GM12875 (cell line): ENCODE results near the gene RBM12.

Source experiments
- H3K4me3 ChIP-seq: one replicate; pipeline ENCODE4 v1.5.1; 2011; ENCODE audit warnings: low read depth, low read length, control low read depth
- TF ChIP-seq, protein P1 (sequence below): IDR thresholded peaks from 2 replicates; pipeline ENCODE4 v1.5.1; 2011; ENCODE audit warnings: low read depth, mild to moderate bottlenecking, control low read depth, inconsistent platforms, low read length, moderate library complexity, borderline replicate concordance; ENCODE audit not compliant: insufficient read depth

RBM12 gene

GRCh38 chr20:35636095-35636494 is 28.6 kb downstream of the RBM12 start:
- TF ChIP-seq, protein P1, sequence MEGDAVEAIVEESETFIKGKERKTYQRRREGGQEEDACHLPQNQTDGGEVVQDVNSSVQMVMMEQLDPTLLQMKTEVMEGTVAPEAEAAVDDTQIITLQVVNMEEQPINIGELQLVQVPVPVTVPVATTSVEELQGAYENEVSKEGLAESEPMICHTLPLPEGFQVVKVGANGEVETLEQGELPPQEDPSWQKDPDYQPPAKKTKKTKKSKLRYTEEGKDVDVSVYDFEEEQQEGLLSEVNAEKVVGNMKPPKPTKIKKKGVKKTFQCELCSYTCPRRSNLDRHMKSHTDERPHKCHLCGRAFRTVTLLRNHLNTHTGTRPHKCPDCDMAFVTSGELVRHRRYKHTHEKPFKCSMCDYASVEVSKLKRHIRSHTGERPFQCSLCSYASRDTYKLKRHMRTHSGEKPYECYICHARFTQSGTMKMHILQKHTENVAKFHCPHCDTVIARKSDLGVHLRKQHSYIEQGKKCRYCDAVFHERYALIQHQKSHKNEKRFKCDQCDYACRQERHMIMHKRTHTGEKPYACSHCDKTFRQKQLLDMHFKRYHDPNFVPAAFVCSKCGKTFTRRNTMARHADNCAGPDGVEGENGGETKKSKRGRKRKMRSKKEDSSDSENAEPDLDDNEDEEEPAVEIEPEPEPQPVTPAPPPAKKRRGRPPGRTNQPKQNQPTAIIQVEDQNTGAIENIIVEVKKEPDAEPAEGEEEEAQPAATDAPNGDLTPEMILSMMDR: no peak
- no peak overlapping the region for H3K4me3 ChIP-seq

GRCh38 chr20:35635652-35636051 is 29.0 kb downstream of the RBM12 start:
- no peak overlapping the region for H3K4me3 ChIP-seq
- TF ChIP-seq, protein P1: no peak

DNA sequence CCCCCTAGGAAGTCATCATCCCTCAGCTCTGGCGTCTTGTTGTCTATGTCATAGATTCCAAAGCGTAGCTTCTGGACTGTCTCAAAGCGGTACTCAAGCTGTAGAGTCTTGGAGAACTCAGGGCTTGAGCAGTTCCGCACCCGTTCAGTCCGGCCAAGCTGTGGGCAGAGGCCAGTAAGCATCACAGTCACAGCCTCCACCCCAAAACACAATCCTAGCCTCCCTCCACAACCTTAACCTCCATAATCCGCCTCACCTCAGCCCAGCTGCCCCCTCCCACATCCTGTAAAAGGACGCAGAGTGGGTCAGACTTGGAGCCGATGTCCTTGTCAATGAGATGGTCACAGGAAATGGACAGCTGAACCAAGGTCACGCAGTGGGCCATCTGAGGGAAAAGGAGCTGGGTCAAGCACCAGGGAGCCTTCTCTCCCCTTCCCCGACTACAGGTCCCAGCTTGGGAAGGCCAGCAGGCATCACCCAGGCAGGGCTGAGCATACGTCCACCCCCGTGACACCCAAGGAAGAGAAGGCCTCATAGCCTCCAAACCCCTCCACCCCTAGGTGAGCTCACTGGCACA is 32.1 kb downstream of the RBM12 start:
- TF ChIP-seq, protein P1: no peak
- H3K4me3 ChIP-seq: no peak overlapping the region

DNA sequence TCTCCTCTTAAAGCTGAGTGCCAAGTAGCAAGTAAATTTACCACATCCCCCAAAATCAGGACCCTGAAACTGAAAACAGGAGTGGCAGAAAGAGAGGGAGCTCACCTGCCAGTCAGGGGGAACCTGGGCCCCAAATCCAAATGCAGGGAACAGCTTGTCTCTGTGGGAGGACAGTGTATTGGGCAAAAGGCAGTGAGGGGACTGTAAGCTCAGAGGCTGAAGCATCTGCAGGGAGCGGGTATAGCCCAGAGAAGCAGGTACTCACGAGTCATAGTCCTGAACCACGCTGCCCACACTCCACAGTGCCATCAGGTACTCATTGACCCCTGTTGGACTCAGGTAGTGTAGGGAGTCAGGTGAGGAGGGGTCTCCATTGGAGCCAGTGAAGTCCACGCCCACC is 34.1 kb downstream of the RBM12 start:
- no peak overlapping the region for H3K4me3 ChIP-seq
- TF ChIP-seq, protein P1: no peak

- no peak overlapping the region for H3K4me3 ChIP-seq
- TF ChIP-seq, protein P1: no peak
Measured at GRCh38 chr20:35629427-35630145, 35.1 kb downstream of the RBM12 start.

GRCh38 chr20:35627121-35627520 is 37.6 kb downstream of the RBM12 start:
- H3K4me3 ChIP-seq: no peak overlapping the region
- TF ChIP-seq, protein P1: no peak
